GM21529 (cell line): ENCODE data around the gene MOSMO.

ENCODE experiments used
- ATAC-seq: cut with Tn5 transposase; IDR thresholded peaks from one replicate; pipeline ENCODE4 v1.9.1; 2021; ENCODE audit not compliant: unreplicated experiment

MOSMO gene

GRCh38 chr16:22007509-22008214, at the start of gene MOSMO:
MOSMO (plus strand) TSS chr16:22008111; CDS start chr16:22008302, 191 bp downstream.
- no peak for ATAC-seq

DNA sequence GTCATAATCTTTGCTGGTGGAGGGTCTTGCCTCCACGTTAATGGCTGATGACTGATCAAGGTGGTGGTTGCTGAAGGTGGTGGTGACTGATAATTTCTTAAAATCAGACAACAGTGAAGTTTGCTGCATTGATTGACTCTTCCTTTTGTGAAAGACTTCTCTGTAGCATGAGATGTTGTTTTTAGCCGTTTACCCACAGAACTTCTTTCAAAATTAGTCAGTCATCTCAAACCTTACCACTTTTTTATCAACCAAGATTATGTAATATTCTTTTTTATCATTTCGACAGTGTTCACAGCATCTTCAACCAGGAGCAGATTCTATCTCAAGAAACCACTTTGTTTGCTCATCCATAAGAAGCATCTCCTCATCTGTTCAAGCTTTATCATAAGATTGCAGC, 48.9 kb upstream of the MOSMO start:
- no peak for ATAC-seq

GRCh38 chr16:21962475-21962874, 45.4 kb upstream of the MOSMO start:
- ATAC-seq: no peak

DNA sequence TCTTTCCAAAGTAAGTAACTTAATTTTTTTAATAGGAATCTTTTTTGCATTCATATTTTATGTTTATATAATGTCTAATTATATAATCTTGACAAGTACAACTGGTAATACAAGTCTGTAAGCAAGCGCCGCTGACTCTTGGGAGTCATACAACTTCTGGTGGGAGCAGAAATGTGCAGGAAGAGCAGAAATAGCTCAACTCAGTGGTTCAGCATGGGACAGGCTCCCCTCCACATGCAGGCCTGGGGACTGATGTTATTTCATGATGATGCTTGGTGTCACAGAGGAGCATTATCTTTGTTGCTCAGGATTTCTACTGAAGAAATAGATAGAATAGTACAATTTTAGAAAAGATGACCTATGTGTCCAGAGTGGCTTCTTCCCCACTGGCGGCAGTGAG, 44.0 kb upstream of the MOSMO start:
- no peak for ATAC-seq

- ATAC-seq: no peak
Observed at GRCh38 chr16:21964353-21964752, 43.6 kb upstream of the MOSMO start.

DNA sequence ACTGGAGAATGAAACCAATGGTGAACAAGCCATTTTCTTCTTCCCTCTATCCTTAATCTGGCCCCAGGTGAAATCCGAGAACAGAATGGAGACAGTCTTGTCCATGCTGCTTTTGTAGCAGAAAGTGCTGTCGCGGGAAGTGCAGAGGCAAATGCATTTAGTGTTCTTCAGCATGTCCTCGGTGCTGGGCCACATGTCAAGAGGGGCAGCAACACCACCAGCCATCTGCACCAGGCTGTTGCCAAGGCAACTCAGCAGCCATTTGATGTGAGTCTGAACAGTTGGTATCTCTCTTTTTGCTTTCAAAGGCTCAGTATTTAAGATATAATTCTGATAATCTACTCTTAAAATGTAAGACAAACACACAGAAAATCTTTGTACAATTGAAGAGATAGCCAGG, 36.1 kb upstream of the MOSMO start:
- no peak for ATAC-seq

- no peak for ATAC-seq
Observed at GRCh38 chr16:21973945-21974344, 34.0 kb upstream of the MOSMO start.

GRCh38 chr16:21980032-21980431, 27.9 kb upstream of the MOSMO start:
- ATAC-seq: no peak

- ATAC-seq: no peak
Observed at GRCh38 chr16:21982108-21982507, 25.8 kb upstream of the MOSMO start.

DNA sequence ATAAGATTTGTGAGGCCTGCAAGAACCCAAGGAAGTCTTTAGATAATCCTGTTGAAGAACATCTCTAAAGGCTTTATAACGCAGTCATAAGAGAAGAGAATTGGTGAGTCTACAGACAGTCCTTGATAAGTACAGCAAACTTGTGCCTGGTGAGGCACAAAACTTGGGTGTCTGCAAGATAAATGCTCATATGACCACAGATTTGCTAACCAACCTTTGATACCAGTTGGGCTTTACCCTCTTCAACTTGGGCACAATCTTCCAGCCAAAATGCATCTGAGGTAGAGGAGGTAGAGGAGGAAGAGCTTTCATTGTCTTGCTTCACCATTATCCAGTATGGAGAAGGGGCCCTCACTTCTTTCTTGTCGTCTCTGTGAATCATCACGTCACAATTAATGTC, 23.8 kb upstream of the MOSMO start:
- ATAC-seq: no peak

GRCh38 chr16:21985524-21985923, 22.4 kb upstream of the MOSMO start:
- no peak for ATAC-seq

GRCh38 chr16:21986692-21987246, 21.1 kb upstream of the MOSMO start:
- no peak for ATAC-seq

DNA sequence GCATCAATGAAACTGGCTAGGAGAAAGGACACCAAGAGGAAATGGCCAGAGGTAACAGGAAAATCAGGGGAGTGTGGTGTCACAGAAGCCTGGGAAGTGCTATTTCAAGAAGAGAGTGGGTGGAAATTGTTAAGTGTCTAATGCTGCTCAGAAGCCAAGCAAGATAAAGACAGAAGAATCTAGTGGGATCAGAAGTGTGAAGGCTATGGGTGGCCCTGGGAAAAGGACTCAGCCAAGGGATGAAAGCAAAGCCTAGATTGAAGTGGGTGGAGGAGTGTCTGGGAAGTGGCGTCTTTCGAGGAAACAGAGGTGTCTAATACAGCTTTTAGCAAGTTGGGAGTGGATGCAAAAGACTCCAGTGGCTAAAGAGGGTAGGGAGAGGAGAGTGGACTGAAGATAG, 20.4 kb upstream of the MOSMO start:
- ATAC-seq: no peak

- no peak for ATAC-seq
Observed at GRCh38 chr16:21989133-21989532, 18.8 kb upstream of the MOSMO start.

DNA sequence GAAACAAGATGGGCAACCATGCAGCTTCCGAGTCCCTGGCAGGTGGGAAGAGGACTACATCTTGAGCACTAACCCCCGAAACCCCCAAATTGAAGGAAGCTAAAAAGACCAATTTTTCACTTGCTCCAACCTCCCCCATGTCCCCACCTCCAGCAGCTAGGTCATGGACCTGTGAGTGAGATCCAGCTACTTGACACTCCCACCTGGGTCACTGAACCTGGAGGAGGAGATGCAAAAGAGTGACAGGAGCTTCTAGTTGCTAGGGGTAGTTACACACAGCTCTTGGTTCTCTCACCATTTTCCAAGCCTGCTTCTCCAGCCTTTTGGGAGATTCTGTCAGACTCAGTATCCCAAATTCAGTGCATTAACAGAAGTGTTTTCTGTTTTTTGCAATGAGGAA, 18.2 kb upstream of the MOSMO start:
- no peak for ATAC-seq

DNA sequence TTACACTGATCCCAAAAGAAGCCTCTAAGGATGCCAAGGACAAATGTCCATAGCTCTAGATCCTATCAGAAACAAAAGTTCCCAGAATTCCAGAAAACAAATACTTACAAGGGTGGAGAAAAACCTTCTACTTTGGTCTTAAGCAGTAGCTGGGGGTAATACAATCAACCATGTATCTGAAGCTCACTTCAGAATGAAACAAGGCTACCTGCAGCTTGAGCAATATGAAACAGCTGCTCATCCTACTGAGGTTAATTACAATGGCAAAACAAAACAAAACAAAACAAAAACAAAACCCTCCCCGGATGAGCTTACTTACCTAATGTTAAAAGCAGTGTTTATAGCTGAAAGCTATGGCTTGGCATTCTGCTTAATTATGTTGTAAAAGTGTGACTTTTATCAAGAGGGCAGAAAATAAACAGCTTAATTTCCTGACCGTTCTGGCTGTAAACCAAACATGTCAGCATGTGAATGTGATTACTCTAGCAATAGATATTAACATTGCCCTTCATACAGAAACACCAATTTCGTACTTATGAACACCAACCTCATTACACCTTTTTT, 17.4 kb upstream of the MOSMO start:
- no peak for ATAC-seq

GRCh38 chr16:21991621-21992020, 16.3 kb upstream of the MOSMO start:
- no peak for ATAC-seq

- ATAC-seq: no peak
Observed at GRCh38 chr16:21994856-21995465, 12.9 kb upstream of the MOSMO start.

DNA sequence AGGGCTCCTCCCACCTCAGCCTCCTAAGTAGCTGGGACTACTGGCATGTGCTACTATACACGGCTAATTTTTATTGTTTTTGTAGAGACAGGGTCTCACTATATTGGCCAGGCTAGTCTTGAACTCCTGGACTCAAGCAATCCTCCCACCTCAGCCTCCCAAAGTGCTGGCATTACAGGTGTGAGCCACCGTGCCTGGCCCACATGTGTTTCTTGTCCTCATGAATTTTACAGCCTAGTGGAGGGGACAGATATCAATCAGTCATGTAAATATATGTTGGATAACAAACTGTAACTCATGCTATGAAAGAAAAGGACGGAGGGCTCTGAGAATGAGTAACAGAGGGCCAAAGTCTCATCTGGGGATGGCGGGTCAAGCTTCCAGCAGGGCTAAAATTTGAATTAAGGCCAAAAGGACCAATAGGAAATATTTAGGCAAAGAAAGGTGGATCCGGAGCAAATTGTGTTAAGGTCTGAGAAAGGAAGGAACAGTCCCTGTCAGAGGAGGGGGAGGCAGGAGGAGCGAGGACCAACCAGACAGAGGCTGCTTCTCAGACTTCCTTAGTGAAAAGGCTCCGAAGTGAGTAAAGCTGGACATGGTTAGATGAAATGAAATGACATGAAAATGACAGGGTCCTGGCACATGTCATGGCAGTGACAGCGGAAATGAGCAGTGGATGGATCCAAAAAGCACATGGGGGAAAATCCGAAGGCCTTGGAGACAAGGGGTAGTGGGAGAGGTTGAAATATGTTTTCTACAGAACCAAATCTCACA, 10.8 kb upstream of the MOSMO start:
- no peak for ATAC-seq

- no peak for ATAC-seq
Observed at GRCh38 chr16:21997697-21998480, 10.0 kb upstream of the MOSMO start.

GRCh38 chr16:22001591-22001990, 6.3 kb upstream of the MOSMO start:
- no peak for ATAC-seq
